Hypothalamus (tissue), 51 donors: ENCODE data around the gene ADD3.

Experiments used
- DNase-seq, 51 donors: peaks; one replicate each; lab custom pipeline; 2025; lab: John Stamatoyannopoulos, UW

ADD3 gene

GRCh38 chr10:110141871-110142635 lies 134.3 kb downstream of the ADD3 start:
- peak in 1 of 51 donors; percentile 7 for DNase-seq

GRCh38 chr10:110142965-110143364 lies 135.2 kb downstream of the ADD3 start:
- DNase-seq = no peak

GRCh38 chr10:110144507-110144906 lies 136.7 kb downstream of the ADD3 start:
- DNase-seq = no peak

- no peak for DNase-seq
Observed at GRCh38 chr10:110147961-110148360, 140.2 kb downstream of the ADD3 start.

GRCh38 chr10:110149259-110149658 lies 141.5 kb downstream of the ADD3 start:
- no peak for DNase-seq

GRCh38 chr10:110150046-110150445 lies 142.3 kb downstream of the ADD3 start:
- no peak for DNase-seq

GRCh38 chr10:110150981-110151380 lies 143.2 kb downstream of the ADD3 start:
- DNase-seq = no peak

- DNase-seq = no peak
Observed at GRCh38 chr10:110151467-110151866, 143.7 kb downstream of the ADD3 start.

GRCh38 chr10:110151971-110152370 lies 144.2 kb downstream of the ADD3 start:
- DNase-seq = no peak

- DNase-seq = no peak
Observed at GRCh38 chr10:110153396-110153795, 145.6 kb downstream of the ADD3 start.

- no peak for DNase-seq
Observed at GRCh38 chr10:110156046-110156445, 148.3 kb downstream of the ADD3 start.

- DNase-seq = no peak
Observed at GRCh38 chr10:110158051-110159005, 150.5 kb downstream of the ADD3 start.

GRCh38 chr10:110160081-110160480 lies 152.3 kb downstream of the ADD3 start:
- DNase-seq = no peak

- no peak for DNase-seq
Observed at GRCh38 chr10:110160522-110160921, 152.7 kb downstream of the ADD3 start.

- DNase-seq = peak in 1 of 51 donors; percentile 4
Observed at GRCh38 chr10:110162741-110163145, 155.0 kb downstream of the ADD3 start.

- DNase-seq = no peak
Observed at GRCh38 chr10:110163192-110163773, 155.5 kb downstream of the ADD3 start.

- DNase-seq = no peak
Observed at GRCh38 chr10:110163841-110164240, 156.1 kb downstream of the ADD3 start.

- DNase-seq = no peak
Observed at GRCh38 chr10:110165239-110165638, 157.5 kb downstream of the ADD3 start.

GRCh38 chr10:110167149-110167548 lies 159.4 kb downstream of the ADD3 start:
- DNase-seq = no peak

GRCh38 chr10:110168601-110169481 lies 161.1 kb downstream of the ADD3 start:
- DNase-seq = no peak
